Subcutaneous adipose tissue (tissue), 4 donors: ENCODE results near the gene REXO2. TPM values are rescaled to one million over a fixed set of nuclear protein-coding genes. Genes with fewer than 3 reads are reported as not detected.

Experiments used
- total RNA-seq, 4 donors: library from RNA; depleted of rRNA; stranded (reverse); fragments of >200 nt; gene quantifications; one replicate each; pipeline ENCODE4 v1.1.0, GENCODE V29; 2016
- TF ChIP-seq, protein P1 (sequence below): fragments of 450-650 bp; IDR thresholded peaks from one replicate; pipeline ENCODE4 v1.5.1; 2016; ENCODE audit warnings: low read depth, mild to moderate bottlenecking, control low read depth, antibody characterized with exemption, moderate library complexity

REXO2 gene
- total RNA-seq, 4 donors from 2014 or later: 74.2 to 180 (median 92.0) TPM

DNA sequence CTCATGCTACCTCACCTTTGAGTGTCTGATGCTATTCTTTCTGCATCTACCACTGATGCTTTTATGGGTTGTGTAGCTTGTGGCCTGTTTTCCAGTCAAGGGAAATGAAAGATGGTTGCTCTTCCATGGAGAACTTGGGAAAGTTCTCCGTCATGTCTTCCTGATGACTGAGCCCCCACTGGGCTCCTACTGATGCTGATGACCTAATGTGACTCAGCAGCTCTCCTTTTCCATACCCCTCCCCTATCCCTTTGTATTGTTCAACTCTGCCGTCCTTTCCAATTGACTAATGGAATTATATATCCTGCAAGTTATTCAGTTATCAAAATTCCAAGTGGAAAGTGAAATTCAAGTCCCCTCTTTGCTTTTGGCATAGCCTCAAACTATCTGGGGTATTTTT is 44.7 kb downstream of the REXO2 start:
- TF ChIP-seq, protein P1, sequence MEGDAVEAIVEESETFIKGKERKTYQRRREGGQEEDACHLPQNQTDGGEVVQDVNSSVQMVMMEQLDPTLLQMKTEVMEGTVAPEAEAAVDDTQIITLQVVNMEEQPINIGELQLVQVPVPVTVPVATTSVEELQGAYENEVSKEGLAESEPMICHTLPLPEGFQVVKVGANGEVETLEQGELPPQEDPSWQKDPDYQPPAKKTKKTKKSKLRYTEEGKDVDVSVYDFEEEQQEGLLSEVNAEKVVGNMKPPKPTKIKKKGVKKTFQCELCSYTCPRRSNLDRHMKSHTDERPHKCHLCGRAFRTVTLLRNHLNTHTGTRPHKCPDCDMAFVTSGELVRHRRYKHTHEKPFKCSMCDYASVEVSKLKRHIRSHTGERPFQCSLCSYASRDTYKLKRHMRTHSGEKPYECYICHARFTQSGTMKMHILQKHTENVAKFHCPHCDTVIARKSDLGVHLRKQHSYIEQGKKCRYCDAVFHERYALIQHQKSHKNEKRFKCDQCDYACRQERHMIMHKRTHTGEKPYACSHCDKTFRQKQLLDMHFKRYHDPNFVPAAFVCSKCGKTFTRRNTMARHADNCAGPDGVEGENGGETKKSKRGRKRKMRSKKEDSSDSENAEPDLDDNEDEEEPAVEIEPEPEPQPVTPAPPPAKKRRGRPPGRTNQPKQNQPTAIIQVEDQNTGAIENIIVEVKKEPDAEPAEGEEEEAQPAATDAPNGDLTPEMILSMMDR: no peak

DNA sequence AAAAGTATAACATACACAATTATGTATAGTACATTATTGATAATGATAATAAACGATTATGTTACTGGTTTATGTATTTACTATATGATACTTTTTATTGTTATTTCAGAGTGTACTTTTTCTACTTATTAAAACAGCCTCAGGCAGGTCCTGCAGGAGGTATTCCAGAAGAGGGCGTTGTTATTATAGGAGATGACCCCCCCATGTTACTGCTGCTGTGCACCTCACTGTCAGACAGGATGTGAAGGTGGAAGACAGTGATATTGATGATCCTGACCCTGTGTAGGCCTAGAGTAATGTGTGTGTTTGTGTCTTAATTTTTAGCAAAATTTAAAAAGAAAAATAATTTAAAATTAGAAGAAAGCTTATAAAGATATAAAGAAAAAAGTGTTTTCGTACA is 57.6 kb downstream of the REXO2 start:
- TF ChIP-seq, protein P1: no peak

DNA sequence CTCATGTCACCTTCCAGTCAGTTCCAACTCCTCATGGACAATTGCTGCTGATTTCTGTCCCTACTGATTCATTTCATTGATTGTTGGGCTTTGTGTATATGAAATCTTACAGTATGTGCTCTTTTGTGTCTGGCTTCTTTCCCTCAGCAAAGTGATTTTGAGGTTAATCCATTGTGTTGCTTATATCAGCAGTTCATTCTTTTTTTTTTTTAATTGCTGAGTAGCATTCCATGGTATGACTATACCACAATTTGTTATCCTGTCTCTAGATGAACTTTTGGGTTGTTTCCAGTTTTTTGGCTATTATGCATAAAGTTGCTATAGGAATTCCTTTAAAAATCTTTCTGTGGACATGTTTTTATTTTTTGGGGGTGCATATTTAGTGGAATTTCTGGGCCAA is 60.5 kb downstream of the REXO2 start:
- TF ChIP-seq, protein P1: no peak

Other genes with a start within 250 kb of the REXO2 start
- 1,000 to 10,000 TPM in 1 of 4 donors, 100 to 1,000 TPM in 3; 371 to 1,487 (median 726) TPM for gene NNMT, start 143.1 kb upstream of the REXO2 start, total RNA-seq
- 10 to 100 TPM in 2 of 4 donors, 1 to 10 TPM in 2; 4.4 to 12.6 (median 9.2) TPM for gene C11orf71, start 39.0 kb upstream of the REXO2 start, total RNA-seq
- 10 to 100 TPM; 22.8 to 49.6 (median 26.1) TPM for gene RBM7, start 38.8 kb upstream of the REXO2 start, total RNA-seq
- gene NXPE1, start 120.4 kb downstream of the REXO2 start, total RNA-seq: not detected
- gene NXPE4, start 156.3 kb downstream of the REXO2 start, total RNA-seq: under 1 TPM in 1 of 4 donors, not detected in 3; 0.22 TPM
- gene NXPE2, start 239.1 kb downstream of the REXO2 start, total RNA-seq: under 1 TPM in 2 of 4 donors, not detected in 2; 0.17 to 0.66 TPM